H1 (cell line): Measurements from ENCODE around the gene CTSL. TPM values are rescaled to one million over a fixed set of nuclear protein-coding genes. Genes with fewer than 3 reads are reported as not detected.

Experiments used
- CTCF ChIA-PET: fragments of 300-600 bp; sonication (Branson Sonifier 250); formaldehyde crosslinking; loops from one replicate; lab custom pipeline; 2021; ENCODE audit not compliant: partially characterized antibody; lab: Charles Lee
- POLR2A ChIA-PET: fragments of 300-600 bp; sonication (Branson Sonifier 250); formaldehyde crosslinking; loops from one replicate; lab custom pipeline; 2021; ENCODE audit warnings: inconsistent platforms; ENCODE audit not compliant: partially characterized antibody; lab: Charles Lee
- DNase-seq, 2 experiments: peaks; one replicate each; pipeline versions ENCODE4 v3.0.0 to v3.0.0-alpha.2; 2010 to 2022; ENCODE audit warnings: low spot score in 2 of 2, low read depth in 1 of 2, mixed read lengths in 1 of 2
- FAIRE-seq: peaks from 2 replicates; lab custom pipeline; 2011; peaks lifted over from hg19 to GRCh38; lab: Jason Lieb, UNC
- H2AFZ ChIP-seq: 2 replicates; pipeline ENCODE4 v1.8.1; 2012; ENCODE audit warnings: low read length, inconsistent platforms
- H2AK5ac ChIP-seq: 2 replicates; pipeline ENCODE4 v1.6.1; 2013; ENCODE audit warnings: low read depth, low read length
- H2BK120ac ChIP-seq: replicated peaks from 2 replicates; pipeline ENCODE3; 2013; ENCODE audit warnings: low read depth, low read length, inconsistent platforms
- H2BK12ac ChIP-seq: 2 replicates; pipeline ENCODE4 v1.6.1; 2013; ENCODE audit warnings: low read depth, low read length
- H2BK15ac ChIP-seq: 2 replicates; pipeline ENCODE4 v1.6.1; 2013; ENCODE audit warnings: low read length
- H2BK20ac ChIP-seq: 2 replicates; pipeline ENCODE4 v1.6.1; 2013; ENCODE audit warnings: low read length
- H2BK5ac ChIP-seq: 2 replicates; pipeline ENCODE4 v1.6.1; 2013; ENCODE audit warnings: low read depth, low read length
- H3K14ac ChIP-seq: 2 replicates; pipeline ENCODE4 v1.6.1; 2013; ENCODE audit warnings: inconsistent platforms; ENCODE audit not compliant: insufficient read length
- H3K18ac ChIP-seq: 2 replicates; pipeline ENCODE4 v1.6.1; 2013; ENCODE audit warnings: low read length; ENCODE audit errors: extremely low read depth
- H3K23ac ChIP-seq: 2 replicates; pipeline ENCODE4 v1.6.1; 2013; ENCODE audit warnings: inconsistent platforms; ENCODE audit not compliant: insufficient read length
- H3K23me2 ChIP-seq: 2 replicates; pipeline ENCODE4 v1.6.1; 2013; ENCODE audit warnings: low read depth, low read length
- H3K27ac ChIP-seq: 2 replicates; pipeline ENCODE4 v1.6.1; 2011; ENCODE audit warnings: low read depth, low read length, inconsistent platforms
- H3K27me3 ChIP-seq, 4 experiments: replicated peaks in 1 of 4; 1 replicate in 1 of 4; 2 replicates in 3 of 4; pipeline versions ENCODE4 v1.6.1 to v1.8.1; 2011 to 2013; ENCODE audit warnings: low read length in 3 of 4, mild to moderate bottlenecking in 3 of 4, inconsistent platforms in 2 of 4, mixed read lengths in 2 of 4, moderate library complexity in 1 of 4; ENCODE audit not compliant: control insufficient read depth in 3 of 4, insufficient read depth in 3 of 4; ENCODE audit errors: extremely low read depth in 1 of 4
- H3K36me3 ChIP-seq, 4 experiments: 2 replicates each; pipeline versions ENCODE4 v1.6.1 to v1.8.1; 2011 to 2013; ENCODE audit warnings: mild to moderate bottlenecking in 4 of 4, low read length in 3 of 4, moderate library complexity in 2 of 4, control low read depth in 1 of 4, inconsistent platforms in 1 of 4; ENCODE audit not compliant: insufficient read depth in 4 of 4, control insufficient read depth in 2 of 4
- H3K4ac ChIP-seq: replicated peaks from 2 replicates; pipeline ENCODE3; 2013; ENCODE audit warnings: low read length, low read depth, mixed read lengths, inconsistent platforms; ENCODE audit not compliant: insufficient read length
- H3K4me1 ChIP-seq, 4 experiments: replicated peaks in 1 of 4; 1 replicate in 1 of 4; 2 replicates in 3 of 4; pipeline versions ENCODE4 v1.6.1 to v1.8.1; 2011 to 2013; ENCODE audit warnings: low read length in 3 of 4, inconsistent platforms in 2 of 4, mixed read lengths in 1 of 4; ENCODE audit not compliant: insufficient read depth in 4 of 4, control insufficient read depth in 3 of 4
- H3K4me2 ChIP-seq, 2 experiments: 2 replicates each; pipeline versions ENCODE4 v1.6.1 to v1.8.1; 2011 to 2013; ENCODE audit warnings: low read depth in 2 of 2, low read length in 2 of 2, control low read depth in 1 of 2, inconsistent platforms in 1 of 2, mild to moderate bottlenecking in 1 of 2; ENCODE audit not compliant: insufficient read depth in 1 of 2
- H3K4me3 ChIP-seq, 4 experiments: fragments of 200-600, 300-600 bp in 1 of 4; sonication (generic), shearing (Covaris generic), sonication (Bioruptor Twin) in 1 of 4; 2 replicates each; pipeline versions ENCODE4 v1.5.1 to v1.8.1; 2011 to 2016; ENCODE audit warnings: low read length in 4 of 4, low read depth in 3 of 4, control low read depth in 2 of 4, inconsistent platforms in 2 of 4, mild to moderate bottlenecking in 2 of 4, mixed read lengths in 1 of 4, moderate library complexity in 1 of 4; ENCODE audit not compliant: insufficient read depth in 2 of 4; ENCODE audit errors: extremely low read depth in 1 of 4
- H3K56ac ChIP-seq: replicated peaks from 2 replicates; pipeline ENCODE3; 2013; ENCODE audit warnings: low read depth, mild to moderate bottlenecking, mixed read lengths, low read length, inconsistent platforms; ENCODE audit not compliant: insufficient read length
- H3K79me1 ChIP-seq: 2 replicates; pipeline ENCODE4 v1.6.1; 2013; ENCODE audit warnings: low read depth, low read length, control low read depth
- H3K79me2 ChIP-seq, 2 experiments: 2 replicates each; pipeline versions ENCODE4 v1.6.1 to v1.8.1; 2012 to 2013; ENCODE audit warnings: low read length in 2 of 2, mild to moderate bottlenecking in 2 of 2, inconsistent platforms in 1 of 2; ENCODE audit not compliant: insufficient read depth in 2 of 2, control insufficient read depth in 1 of 2
- H3K9ac ChIP-seq, 4 experiments: replicated peaks in 1 of 4; 1 replicate in 1 of 4; 2 replicates in 3 of 4; pipeline versions ENCODE4 v1.6.1 to v1.8.1; 2011 to 2013; ENCODE audit warnings: low read depth in 3 of 4, low read length in 3 of 4, control low read depth in 2 of 4, mild to moderate bottlenecking in 2 of 4, moderate library complexity in 2 of 4, inconsistent platforms in 1 of 4; ENCODE audit errors: extremely low read depth in 1 of 4
- H3K9me3 ChIP-seq, 2 experiments: 2 replicates each; pipeline versions ENCODE4 v1.6.1 to v1.8.1; 2012 to 2013; ENCODE audit warnings: mild to moderate bottlenecking in 2 of 2, moderate library complexity in 2 of 2, control low read depth in 1 of 2, inconsistent platforms in 1 of 2, low read depth in 1 of 2, low read length in 1 of 2, mixed read lengths in 1 of 2; ENCODE audit not compliant: insufficient read depth in 2 of 2
- H4K20me1 ChIP-seq, 2 experiments: replicated peaks in 1 of 2; 2 replicates each; pipeline versions ENCODE3 to v1.8.1; 2011 to 2013; ENCODE audit warnings: inconsistent platforms in 2 of 2, low read length in 2 of 2, mild to moderate bottlenecking in 1 of 2; ENCODE audit not compliant: insufficient read depth in 2 of 2, control insufficient read depth in 1 of 2
- H4K5ac ChIP-seq: 2 replicates; pipeline ENCODE4 v1.6.1; 2013; ENCODE audit warnings: low read length, low read depth, mixed read lengths, inconsistent platforms; ENCODE audit not compliant: insufficient read length
- H4K8ac ChIP-seq: 2 replicates; pipeline ENCODE4 v1.8.0; 2013; ENCODE audit warnings: mild to moderate bottlenecking, moderate library complexity, low read length, inconsistent platforms; ENCODE audit not compliant: insufficient read depth; ENCODE audit errors: extremely low read depth
- H4K91ac ChIP-seq: replicated peaks from 2 replicates; pipeline ENCODE3; 2013; ENCODE audit warnings: low read length, mixed read lengths, inconsistent platforms; ENCODE audit not compliant: insufficient read length
- ASH2L ChIP-seq: fragments of 200-600, 300-600 bp; sonication (generic); IDR thresholded peaks from one replicate; pipeline ENCODE4 v1.7.1; 2017; ENCODE audit warnings: low read length
- ATF3 ChIP-seq: IDR thresholded peaks from 2 replicates; pipeline ENCODE4 v1.6.1; 2011; ENCODE audit warnings: low read depth, mild to moderate bottlenecking, low read length; ENCODE audit not compliant: insufficient read depth
- BACH1 ChIP-seq: IDR thresholded peaks from 2 replicates; pipeline ENCODE4 v1.6.1; 2012; ENCODE audit warnings: low read length, improper control_type of control experiment
- CBX5 ChIP-seq: fragments of 300-800, 300-1000 bp; sonication (generic); IDR thresholded peaks from 2 replicates; pipeline ENCODE4 v1.7.1; 2016; ENCODE audit warnings: antibody characterized with exemption, low read length, low read depth
- EP300 ChIP-seq, 2 experiments: IDR thresholded peaks; 1 replicate in 1 of 2; 2 replicates in 1 of 2; pipeline ENCODE4 v1.6.1; 2011 to 2012; ENCODE audit warnings: low read depth in 2 of 2, low read length in 2 of 2, mild to moderate bottlenecking in 2 of 2, borderline replicate concordance in 1 of 2, inconsistent platforms in 1 of 2, moderate library complexity in 1 of 2
- EZH2 ChIP-seq: fragments of 200-600 bp; sonication (generic); IDR thresholded peaks from 2 replicates; pipeline ENCODE4 v1.7.1; 2012; ENCODE audit warnings: low read depth, mild to moderate bottlenecking, moderate library complexity, low read length, inconsistent platforms; ENCODE audit not compliant: severe bottlenecking
- HDAC2 ChIP-seq, 2 experiments: fragments of 300-600 bp in 1 of 2; sonication (generic) in 1 of 2; IDR thresholded peaks; 2 replicates each; pipeline ENCODE4 v1.6.1; 2011 to 2012; ENCODE audit warnings: low read depth in 2 of 2, low read length in 2 of 2, mild to moderate bottlenecking in 2 of 2, moderate library complexity in 2 of 2, borderline replicate concordance in 1 of 2, inconsistent platforms in 1 of 2
- HDAC6 ChIP-seq: IDR thresholded peaks from one replicate; pipeline ENCODE4 v1.7.1; 2012; ENCODE audit warnings: low read depth, mild to moderate bottlenecking, inconsistent platforms, low read length, moderate library complexity
- JUND ChIP-seq: IDR thresholded peaks from 2 replicates; pipeline ENCODE4 v1.6.1; 2011; ENCODE audit warnings: mild to moderate bottlenecking, improper control_type of control experiment, low read length
- SAP30 ChIP-seq: fragments of 300-600 bp; sonication (generic); IDR thresholded peaks from 2 replicates; pipeline ENCODE4 v1.7.1; 2012; ENCODE audit warnings: low read length, moderate library complexity, mild to moderate bottlenecking, inconsistent platforms; ENCODE audit not compliant: insufficient read depth, insufficient replicate concordance
- SIN3A ChIP-seq, 2 experiments: IDR thresholded peaks in 1 of 2; conservative IDR thresholded peaks in 1 of 2; 2 replicates each; pipeline ENCODE4 v1.6.1; 2011 to 2012; ENCODE audit warnings: low read length in 2 of 2, improper control_type of control experiment in 1 of 2, low read depth in 1 of 2, mild to moderate bottlenecking in 1 of 2
- SIRT6 ChIP-seq: IDR thresholded peaks from one replicate; pipeline ENCODE4 v1.7.1; 2012; ENCODE audit warnings: low read length, inconsistent platforms
- WGBS, 2 experiments: shearing (Covaris generic) in 1 of 2; methylation state at CpG; one replicate each; pipeline versions ENCODE4 v1.1.6 to v1.1.7; 2013 to 2015; ENCODE audit warnings: low lambda C conversion rate in 2 of 2, mixed read lengths in 2 of 2, inconsistent platforms in 1 of 2, low coverage in 1 of 2, missing lambda C conversion rate in 1 of 2; ENCODE audit not compliant: insufficient replicate concordance in 2 of 2, insufficient coverage in 1 of 2, insufficient read length in 1 of 2; ENCODE audit errors: extremely low coverage in 1 of 2, missing lambda C conversion rate in 1 of 2; 5-methylcytosine and 5-hydroxymethylcytosine counted together
- polyA plus RNA-seq, 7 experiments: library from polyadenylated mRNA; depleted of rRNA in 3 of 7; stranded (reverse) in 5 of 7; unstranded in 2 of 7; fragments of >200 nt in 5 of 7; fragments of 200-250 nt in 2 of 7; gene quantifications; 1 replicate in 5 of 7; 2 replicates in 1 of 7; 4 replicates in 1 of 7; pipeline versions ENCODE4 v1.2.1 to v1.2.3, GENCODE V29; 2011 to 2013; ENCODE audit warnings: missing spikeins in 2 of 7, mixed read lengths in 2 of 7
- total RNA-seq: library from RNA; stranded (reverse); fragmentation: NEBNext Ultra II Directional; extraction: Animal tissue kit (Norgen Biotek cat#: 25700); gene quantifications from 2 replicates; pipeline ENCODE4 v1.2.1, GENCODE V29; 2021

Gene CTSL
- total and polyA plus RNA-seq, 2 of the 8 experiments (the other 6 are each of a cell fraction or from before 2014, with no cell fraction given), result 34.2 to 38.2 TPM

- H4K20me1 ChIP-seq, result peaks cover 2 to 4% of the 10 kb centered on the region in 2 experiments
- DNase-seq (no peak), FAIRE-seq (no peak)
- peak overlapping the region; percentile 3; the same call in 1 of the 2 replicates for H2BK5ac ChIP-seq
- H3K4ac ChIP-seq, result no peak overlapping the region
- no peak overlapping the region for H2BK120ac ChIP-seq
- no peak overlapping the region for H2AFZ ChIP-seq
- no peak overlapping the region for H4K8ac ChIP-seq
- CTCF ChIA-PET, result interaction anchor here (0.8 to 6.5 kb wide), 11 partner anchors 10 to 197 kb away, joined by 3 to 88 read pairs (median 8); no protein-coding TSS in a partner anchor
- H2BK20ac ChIP-seq, result no peak overlapping the region
- H3K79me2 ChIP-seq, result peaks cover 0 to 18% of the 10 kb centered on the region in 2 experiments; a peak in 2 of 4 replicates
- H2AK5ac ChIP-seq, result no peak overlapping the region
- H3K9me3 ChIP-seq, result no peaks in the 10 kb centered on the region
- no peak overlapping the region for H3K18ac ChIP-seq
- H3K23me2 ChIP-seq, result no peaks in the 10 kb centered on the region
- no peaks in the 10 kb centered on the region for H3K27me3 ChIP-seq
- H3K9ac ChIP-seq, result no peak overlapping the region
- H3K27ac ChIP-seq, result no peak overlapping the region
- H3K4me1 ChIP-seq, result no peaks in the 10 kb centered on the region; a peak in 2 of 7 replicates
- POLR2A ChIA-PET, result no interaction called here
- no peak overlapping the region for H3K14ac ChIP-seq
- no peak overlapping the region for H2BK15ac ChIP-seq
- no peak overlapping the region for H4K5ac ChIP-seq
- H3K4me2 ChIP-seq, result no peak overlapping the region
- H3K36me3 ChIP-seq, result peaks cover 3 to 40% (median 18%) of the 10 kb centered on the region in 4 experiments; a peak in 7 of 8 replicates
- 95% methylated on average over 14 of the region's 14 CpGs; no CpG with 5 or more reads in 1 of the 2 experiments for WGBS, 2 experiments
- H3K23ac ChIP-seq, result no peak overlapping the region
- H4K91ac ChIP-seq, result no peak overlapping the region
- no peak overlapping the region for H3K4me3 ChIP-seq
- no peak overlapping the region for H3K56ac ChIP-seq
- H2BK12ac ChIP-seq, result no peak overlapping the region
- no peaks in the 10 kb centered on the region; the same call in 1 of the 2 replicates for H3K79me1 ChIP-seq
- TF ChIP-seq SIN3A (conservative IDR thresholded peaks at IDR 0.05 in 1 of 2, IDR thresholded peaks at IDR 0.05 in 1 of 2; ENCODE audit: low read depth in 1 of 2, low read length in 2 of 2) (no peak), HDAC6 (no peak), ASH2L (no peak), JUND (no peak), CBX5 (no peak), ATF3 (no peak), SAP30 (no peak), HDAC2 (IDR thresholded peaks at IDR 0.05; ENCODE audit: borderline replicate concordance in 1 of 2, low read depth in 2 of 2, low read length in 2 of 2) (no peak), BACH1 (no peak), EP300 (IDR thresholded peaks at IDR 0.05; ENCODE audit: borderline replicate concordance in 1 of 2, low read depth in 2 of 2, low read length in 2 of 2) (no peak), SIRT6 (no peak), EZH2 (no peak)
Measured at GRCh38 chr9:87686520-87687090, 39.3 kb upstream of the CTSL start.
